ENCODE measurements around the gene CHRNA1. TPM values are rescaled to one million over a fixed set of nuclear protein-coding genes. Genes with fewer than 3 reads are reported as not detected.

The CHRNA1 gene
- total and polyA plus RNA-seq, 10 of the 15 experiments (the other 5 are each of a cell fraction or from before 2014, with no cell fraction given) = 0.05 to 0.14 TPM; not detected in 8

GRCh38 chr2:174766271-174766670 is 2.0 kb upstream of the CHRNA1 start:
- RAD21 ChIA-PET (ENCODE audit: unreplicated experiment) = interaction anchor here (2.6 kb wide), 1 partner anchor 17 kb away, joined by 15 read pairs; no protein-coding TSS in a partner anchor

GRCh38 chr2:174765576-174765975 is 1.3 kb upstream of the CHRNA1 start:
- H3K4me2 ChIP-seq (ENCODE audit: control insufficient read depth, insufficient read depth) = no peak overlapping the region
- DNase-seq (ENCODE audit: low read depth, low spot score) (no peak), FAIRE-seq (no peak), ATAC-seq (no peak)
- H3K9me3 ChIP-seq (replicated peaks; ENCODE audit: control insufficient read depth, insufficient read depth, low read length) = no peaks in the 10 kb centered on the region
- BruUV-seq (replicated peaks) = no TSS peak
- in situ Hi-C loops (cut with MboI) = no loop called here
- no peak overlapping the region for H3K4me3 ChIP-seq
- H2AFZ ChIP-seq (ENCODE audit: control insufficient read depth, low read depth, low read length) = no peak overlapping the region
- TF ChIP-seq GATAD2B (conservative IDR thresholded peaks at IDR 0.05; ENCODE audit: low read depth) = no peak
- TF ChIP-seq ZZZ3 (IDR thresholded peaks at IDR 0.05; ENCODE audit: control insufficient read depth, insufficient read length, low read depth) = no peak
- no peak for TF ChIP-seq E4F1 (IDR thresholded peaks at IDR 0.05; ENCODE audit: borderline replicate concordance, partially characterized antibody)
- no peak for TF ChIP-seq RAD51 (IDR thresholded peaks at IDR 0.05)
- TF ChIP-seq MYC (IDR thresholded peaks at IDR 0.05; ENCODE audit: insufficient read depth, insufficient read length, insufficient replicate concordance, low read length, severe bottlenecking) = no peak
- no peak for TF ChIP-seq KAT2A (conservative IDR thresholded peaks at IDR 0.05; ENCODE audit: control insufficient read depth, low read depth, low read length)
- ChIA-PET CTCF (interaction anchor here (0.9 to 6.4 kb wide), 6 partner anchors 8 to 266 kb away, joined by 3 to 43 read pairs (median 6); no protein-coding TSS in a partner anchor), POLR2A (no interaction called here), SMC1A (ENCODE audit: uncharacterized antibody, unreplicated experiment) (interaction anchor here (1.2 to 2.0 kb wide), 3 partner anchors 13 to 66 kb away, joined by 5 to 7 read pairs (median 7); no protein-coding TSS in a partner anchor), RAD21 (ENCODE audit: unreplicated experiment) (interaction anchor here (0.8 to 2.6 kb wide), 2 partner anchors 10 to 16 kb away, joined by 3 to 15 read pairs; no protein-coding TSS in a partner anchor)
- 66% methylated on average over 4 of the region's 4 CpGs for WGBS (ENCODE audit: insufficient coverage, insufficient replicate concordance, low lambda C conversion rate, missing lambda C conversion rate)
- H3K79me2 ChIP-seq (ENCODE audit: control insufficient read depth, insufficient read depth, low read length) = no peaks in the 10 kb centered on the region
- H3K27ac ChIP-seq (ENCODE audit: control insufficient read depth, insufficient read depth) = no peak overlapping the region
- H3K9ac ChIP-seq (ENCODE audit: control insufficient read depth, insufficient read depth, low read length) = no peak overlapping the region
- H4K20me1 ChIP-seq (ENCODE audit: control insufficient read depth, insufficient read depth) = no peaks in the 10 kb centered on the region
- no peaks in the 10 kb centered on the region for H3K36me3 ChIP-seq (ENCODE audit: control insufficient read depth in 2 of 2, insufficient read depth in 2 of 2, low read length in 1 of 2)
- no peaks in the 10 kb centered on the region for H3K27me3 ChIP-seq (replicated peaks in 1 of 2; ENCODE audit: control insufficient read depth in 2 of 2, insufficient read depth in 2 of 2, low read length in 1 of 2)
- intact Hi-C loops (cut with micrococcal nuclease; ENCODE audit: unreplicated experiment) = no loop called here
- H3K4me1 ChIP-seq (ENCODE audit: control insufficient read depth, insufficient read depth, low read length) = peaks cover 5% of the 10 kb centered on the region

More at GRCh38 chr2:174766271-174766670, 2.0 kb upstream of the CHRNA1 start:
- Histone ChIP-seq H3K4me1 (ENCODE audit: control insufficient read depth, insufficient read depth, low read length) (peaks cover 5% of the 10 kb centered on the region), H3K27me3 (replicated peaks in 1 of 2; ENCODE audit: control insufficient read depth in 2 of 2, insufficient read depth in 2 of 2, low read length in 1 of 2) (no peaks in the 10 kb centered on the region), H3K4me2 (ENCODE audit: control insufficient read depth, insufficient read depth) (no peak overlapping the region), H3K9me3 (replicated peaks; ENCODE audit: control insufficient read depth, insufficient read depth, low read length) (no peaks in the 10 kb centered on the region), H3K36me3 (ENCODE audit: control insufficient read depth in 2 of 2, insufficient read depth in 2 of 2, low read length in 1 of 2) (no peaks in the 10 kb centered on the region), H3K9ac (ENCODE audit: control insufficient read depth, insufficient read depth, low read length) (no peak overlapping the region), H3K4me3 (no peak overlapping the region), H4K20me1 (ENCODE audit: control insufficient read depth, insufficient read depth) (no peaks in the 10 kb centered on the region), H3K27ac (ENCODE audit: control insufficient read depth, insufficient read depth) (no peak overlapping the region), H3K79me2 (ENCODE audit: control insufficient read depth, insufficient read depth, low read length) (no peaks in the 10 kb centered on the region), H2AFZ (ENCODE audit: control insufficient read depth, low read depth, low read length) (no peak overlapping the region)
- FAIRE-seq = no peak
- in situ Hi-C loops (cut with MboI) (no loop called here), intact Hi-C loops (cut with micrococcal nuclease; ENCODE audit: unreplicated experiment) (no loop called here)
- ChIA-PET SMC1A (ENCODE audit: uncharacterized antibody, unreplicated experiment) (interaction anchor here (0.7 kb wide), 1 partner anchor 17 kb away, joined by 3 read pairs; no protein-coding TSS in a partner anchor), CTCF (interaction anchor here (2.8 to 6.4 kb wide), 3 partner anchors 8 to 66 kb away, joined by 6 to 43 read pairs (median 9); no protein-coding TSS in a partner anchor), POLR2A (no interaction called here)
- BruUV-seq (replicated peaks) = no TSS peak
- no peak for TF ChIP-seq SREBF2 (IDR thresholded peaks at IDR 0.05; ENCODE audit: low read length)
- TF ChIP-seq TARDBP (IDR thresholded peaks at IDR 0.05; ENCODE audit: borderline replicate concordance) = no peak
- no peak for TF ChIP-seq ATF7 (IDR thresholded peaks at IDR 0.05; ENCODE audit: low read depth)
- no peak for TF ChIP-seq IKZF1 (conservative IDR thresholded peaks at IDR 0.05)
- WGBS (ENCODE audit: insufficient coverage, insufficient replicate concordance, low lambda C conversion rate, missing lambda C conversion rate) = 0% methylated on average over 1 of the region's 1 CpG
- DNase-seq (ENCODE audit: low read depth, low spot score) = no peak
- no peak for ATAC-seq
